ENCODE measurements around the gene CLPTM1L.
A peak's percentile ranks its signal among the peaks of the same experiment; 100 is the strongest.
"Not testable (repeated sequence)": the region's sequence is repeated elsewhere in the genome, so short reads cannot be mapped to it uniquely, and the experiment has no call there.

The CLPTM1L gene

GRCh38 chr5:1330146-1330846, 14.6 kb downstream of the CLPTM1L start:
- no peak overlapping the region for H3K4me3 ChIP-seq (ENCODE audit: low read depth, low read length)
- TF ChIP-seq CTCF (conservative IDR thresholded peaks at IDR 0.05; ENCODE audit: low read depth, low read length), result no peak

GRCh38 chr5:1329111-1329579, 15.8 kb downstream of the CLPTM1L start:
- no peak for DNase-seq (ENCODE audit: low read depth)
- TF ChIP-seq CTCF (conservative IDR thresholded peaks at IDR 0.05; ENCODE audit: low read depth, low read length), result no peak
- no peak overlapping the region for H3K4me3 ChIP-seq (ENCODE audit: low read depth, low read length)

More at GRCh38 chr5:1330146-1330846, 14.6 kb downstream of the CLPTM1L start:
- no peak for DNase-seq (ENCODE audit: low read depth)

GRCh38 chr5:1328237-1329110, 16.4 kb downstream of the CLPTM1L start:
- H3K4me3 ChIP-seq (ENCODE audit: low read depth, low read length), result not testable (repeated sequence)
- peak; percentile 39 for DNase-seq (ENCODE audit: low read depth)

- not testable (repeated sequence) for H3K4me3 ChIP-seq (ENCODE audit: low read depth, low read length)
- DNase-seq (ENCODE audit: low read depth), result peak; percentile 63
Measured at GRCh38 chr5:1326901-1327756, 17.8 kb downstream of the CLPTM1L start.

DNA sequence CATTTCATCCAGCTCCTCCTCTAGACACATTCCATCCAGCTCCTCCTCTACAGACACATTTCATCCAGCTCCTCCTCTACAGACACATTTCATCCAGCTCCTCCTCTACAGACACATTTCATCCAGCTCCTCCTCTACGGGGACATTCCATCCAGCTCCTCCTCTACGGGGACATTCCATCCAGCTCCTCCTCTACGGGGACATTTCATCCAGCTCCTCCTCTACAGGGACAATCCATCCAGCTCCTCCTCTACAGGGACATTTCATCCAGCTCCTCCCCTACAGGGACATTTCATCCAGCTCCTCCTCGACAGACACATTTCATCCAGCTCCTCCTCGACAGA, 18.4 kb downstream of the CLPTM1L start:
- not testable (repeated sequence) for H3K4me3 ChIP-seq (ENCODE audit: low read depth, low read length); DNase-seq (ENCODE audit: low read depth)

DNA sequence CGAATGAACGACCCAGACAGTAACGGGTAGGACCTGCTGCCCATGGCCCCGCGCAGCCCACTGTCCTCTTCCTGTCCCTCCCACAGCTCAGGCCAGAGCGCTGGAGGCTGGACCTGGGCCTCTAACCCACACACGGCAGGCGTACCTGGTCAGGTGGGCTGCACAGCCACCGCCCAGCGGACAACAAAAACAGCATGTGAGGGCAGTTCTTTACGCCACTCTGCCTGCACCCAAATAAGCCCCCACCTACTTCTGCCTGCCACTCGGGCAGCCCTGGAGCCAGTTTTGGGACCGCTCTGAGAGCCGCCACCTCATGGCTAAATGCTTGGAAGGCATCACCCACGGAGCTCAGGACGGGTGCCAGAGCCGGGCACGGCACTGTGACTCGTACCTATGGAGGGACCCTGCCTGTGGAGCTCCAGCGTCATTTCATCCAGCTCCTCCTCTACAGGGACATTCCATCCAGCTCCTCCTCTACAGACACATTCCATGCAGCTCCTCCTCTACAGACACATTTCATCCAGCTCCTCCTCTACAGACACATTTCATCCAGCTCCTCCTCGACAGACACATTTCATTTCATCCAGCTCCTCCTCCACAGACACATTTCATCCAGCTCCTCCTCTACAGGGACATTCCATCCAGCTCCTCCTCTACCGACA, 18.9 kb downstream of the CLPTM1L start:
- H3K4me3 ChIP-seq (ENCODE audit: low read depth, low read length), result no peak overlapping the region
- TF ChIP-seq CTCF (conservative IDR thresholded peaks at IDR 0.05; ENCODE audit: low read depth, low read length), result no peak
- peak; percentile 26 for DNase-seq (ENCODE audit: low read depth)

DNA sequence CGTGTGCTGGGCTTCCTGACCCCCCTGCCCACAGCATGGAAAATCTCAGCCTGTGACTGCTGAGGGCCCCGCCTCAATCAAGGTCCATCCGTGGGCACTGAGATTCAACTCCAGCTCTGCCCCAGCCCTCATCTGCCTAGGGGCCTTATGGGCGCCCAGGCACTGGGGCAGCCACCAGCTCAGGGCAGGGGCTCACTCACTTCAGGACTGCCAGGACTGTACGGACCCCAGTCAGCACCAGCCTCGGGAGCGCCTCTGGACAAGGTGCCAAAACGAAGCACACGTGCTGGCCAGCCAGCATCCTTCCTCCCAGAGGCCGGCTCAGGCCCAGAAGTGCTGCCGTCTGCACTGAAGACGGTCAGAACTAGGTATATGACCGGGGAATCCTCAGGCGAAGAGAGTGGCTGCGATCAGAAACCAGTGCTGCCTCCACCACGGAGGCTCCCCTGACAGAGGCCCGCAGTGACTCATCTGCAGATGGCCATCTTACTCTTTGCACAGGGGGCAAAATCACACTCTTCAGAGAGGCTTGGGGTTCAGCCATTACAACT, 19.6 kb downstream of the CLPTM1L start:
- no peak for DNase-seq (ENCODE audit: low read depth)
- no peak for TF ChIP-seq CTCF (conservative IDR thresholded peaks at IDR 0.05; ENCODE audit: low read depth, low read length)
- H3K4me3 ChIP-seq (ENCODE audit: low read depth, low read length), result no peak overlapping the region
